ENCODE measurements around the gene CES5A. TPM values are rescaled to one million over a fixed set of nuclear protein-coding genes. Genes with fewer than 3 reads are reported as not detected.
"Not testable (repeated sequence)": the region's sequence is repeated elsewhere in the genome, so short reads cannot be mapped to it uniquely, and the experiment has no call there.

The CES5A gene
- total RNA-seq, 3 donors from 2014 or later (not counting 1 experiment from before 2014, with no cell fraction given): not detected

DNA sequence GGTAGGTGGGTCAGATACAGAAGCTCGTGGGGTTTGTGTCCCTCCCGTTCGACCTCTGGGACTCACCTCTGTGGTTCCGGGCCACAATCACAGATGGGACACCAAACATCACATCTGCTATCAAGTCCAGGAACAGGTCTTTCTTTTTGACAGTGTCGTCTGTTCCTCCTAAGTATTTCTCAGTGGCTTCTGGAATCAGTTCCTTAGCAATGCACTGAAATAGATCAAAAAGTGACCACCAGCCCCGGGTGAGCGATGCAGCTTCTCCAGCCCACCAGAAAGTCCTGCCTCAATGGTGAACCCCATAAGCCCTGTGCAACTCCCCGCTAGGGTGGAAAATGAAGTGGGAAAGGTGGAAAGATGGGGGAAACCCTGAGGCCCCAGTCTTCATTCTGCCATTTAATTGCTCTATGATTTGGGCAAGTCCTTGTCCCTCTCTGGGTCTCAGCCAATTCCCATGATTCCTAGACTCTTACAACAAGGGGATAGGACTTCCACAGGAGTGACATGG, 64.7 kb downstream of the CES5A start:
- intact Hi-C loops (cut with micrococcal nuclease): no loop called here
- no peaks in the 10 kb centered on the region for H3K36me3 ChIP-seq (ENCODE audit: control insufficient read depth, insufficient read depth, low read length)
- Mint-ChIP-seq H3K9me3 (no peaks in the 10 kb centered on the region), H3K4me1 (no peaks in the 10 kb centered on the region), H3K27me3 (ENCODE audit: low read depth in 2 of 2) (peaks cover 11 to 38% of the 10 kb centered on the region in 2 donors), H3K36me3 (no peaks in the 10 kb centered on the region), H3K27ac (no peak overlapping the region), H3K4me3 (no peak overlapping the region)
- WGBS (ENCODE audit: insufficient coverage): 72% methylated on average over 8 of the region's 8 CpGs
- no peaks in the 10 kb centered on the region for H3K27me3 ChIP-seq (ENCODE audit: control insufficient read depth, insufficient read depth, low read length)
- no peak overlapping the region for H3K27ac ChIP-seq (ENCODE audit: low read length)
- TF ChIP-seq CTCF (IDR thresholded peaks at IDR 0.05): no peak
- DNase-seq: no peak
- H3K9me3 ChIP-seq (ENCODE audit: control insufficient read depth, insufficient read depth, low read length): no peaks in the 10 kb centered on the region
- no peaks in the 10 kb centered on the region for H3K4me1 ChIP-seq (ENCODE audit: control insufficient read depth, insufficient read depth, low read length)
- no peak for ATAC-seq
- no peak overlapping the region for H3K4me3 ChIP-seq (ENCODE audit: low read length)

DNA sequence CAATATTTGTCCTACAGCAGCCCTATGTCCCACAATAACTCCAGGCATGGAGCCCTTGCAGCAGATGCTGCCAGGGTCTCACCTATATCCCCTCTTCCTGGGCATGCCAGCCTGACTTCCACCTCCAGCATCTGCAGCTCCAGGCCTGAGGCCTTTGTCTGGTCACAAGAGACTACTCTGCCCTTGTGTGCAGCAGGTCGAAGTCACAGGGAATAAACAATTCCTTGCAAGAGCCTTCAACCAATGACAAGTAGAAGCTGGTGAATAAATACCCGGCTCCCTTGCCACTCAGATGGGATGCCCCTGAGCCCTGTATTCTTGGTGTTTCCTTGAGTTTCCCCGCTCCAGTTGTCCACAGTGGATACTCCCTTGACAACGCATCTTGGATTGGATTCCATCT, 65.3 kb downstream of the CES5A start:
- no peaks in the 10 kb centered on the region for H3K4me1 ChIP-seq (ENCODE audit: control insufficient read depth, insufficient read depth, low read length)
- Mint-ChIP-seq H3K27ac (no peak overlapping the region), H3K36me3 (no peaks in the 10 kb centered on the region), H3K4me3 (no peak overlapping the region), H3K27me3 (ENCODE audit: low read depth in 2 of 2) (peaks cover 10 to 31% of the 10 kb centered on the region in 2 donors), H3K9me3 (no peaks in the 10 kb centered on the region), H3K4me1 (no peaks in the 10 kb centered on the region)
- intact Hi-C loops (cut with micrococcal nuclease): no loop called here
- DNase-seq (no peak), ATAC-seq (no peak)
- H3K36me3 ChIP-seq (ENCODE audit: control insufficient read depth, insufficient read depth, low read length): no peaks in the 10 kb centered on the region
- no peaks in the 10 kb centered on the region for H3K27me3 ChIP-seq (ENCODE audit: control insufficient read depth, insufficient read depth, low read length)
- no peaks in the 10 kb centered on the region for H3K9me3 ChIP-seq (ENCODE audit: control insufficient read depth, insufficient read depth, low read length)
- TF ChIP-seq CTCF (IDR thresholded peaks at IDR 0.05): no peak
- 87% methylated on average over 4 of the region's 4 CpGs for WGBS (ENCODE audit: insufficient coverage)
- H3K4me3 ChIP-seq (ENCODE audit: low read length): no peak overlapping the region
- no peak overlapping the region for H3K27ac ChIP-seq (ENCODE audit: low read length)

DNA sequence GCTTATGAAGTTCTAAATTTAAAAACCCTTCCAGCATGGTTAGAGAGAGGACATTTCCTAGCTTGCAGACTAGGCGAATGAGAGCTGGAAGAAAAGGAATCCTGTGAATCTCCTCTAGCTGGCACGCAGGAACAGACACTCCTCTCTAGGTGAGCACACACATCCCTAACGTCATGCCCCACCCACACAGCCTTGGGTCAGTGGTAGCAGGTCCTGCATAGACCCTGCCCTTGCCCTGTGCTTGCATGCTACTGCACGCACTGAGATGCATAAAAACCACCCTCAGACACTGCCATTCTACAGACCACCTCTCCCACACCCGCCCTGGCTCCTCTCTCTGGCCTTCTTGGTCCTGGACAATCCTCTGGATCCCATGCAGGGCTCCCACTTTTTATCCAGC, 65.8 kb downstream of the CES5A start:
- DNase-seq (no peak), ATAC-seq (no peak)
- H3K4me1 ChIP-seq (ENCODE audit: control insufficient read depth, insufficient read depth, low read length): no peaks in the 10 kb centered on the region
- intact Hi-C loops (cut with micrococcal nuclease): no loop called here
- Mint-ChIP-seq H3K27me3 (ENCODE audit: low read depth in 2 of 2) (peaks cover 7 to 26% of the 10 kb centered on the region in 2 donors), H3K9me3 (no peaks in the 10 kb centered on the region), H3K27ac (no peak overlapping the region), H3K36me3 (no peaks in the 10 kb centered on the region), H3K4me1 (no peaks in the 10 kb centered on the region), H3K4me3 (no peak overlapping the region)
- no peak for TF ChIP-seq CTCF (IDR thresholded peaks at IDR 0.05)
- no peaks in the 10 kb centered on the region for H3K36me3 ChIP-seq (ENCODE audit: control insufficient read depth, insufficient read depth, low read length)
- H3K4me3 ChIP-seq (ENCODE audit: low read length): no peak overlapping the region
- WGBS (ENCODE audit: insufficient coverage): 70% methylated on average over 5 of the region's 5 CpGs
- no peak overlapping the region for H3K27ac ChIP-seq (ENCODE audit: low read length)
- H3K9me3 ChIP-seq (ENCODE audit: control insufficient read depth, insufficient read depth, low read length): no peaks in the 10 kb centered on the region
- H3K27me3 ChIP-seq (ENCODE audit: control insufficient read depth, insufficient read depth, low read length): no peaks in the 10 kb centered on the region

- H3K27ac Mint-ChIP-seq; H3K27ac ChIP-seq (ENCODE audit: low read length); ATAC-seq; H3K4me1 ChIP-seq (ENCODE audit: control insufficient read depth, insufficient read depth, low read length); H3K4me3 ChIP-seq (ENCODE audit: low read length); H3K27me3 ChIP-seq (ENCODE audit: control insufficient read depth, insufficient read depth, low read length); H3K9me3 Mint-ChIP-seq; H3K4me3 Mint-ChIP-seq; H3K9me3 ChIP-seq (ENCODE audit: control insufficient read depth, insufficient read depth, low read length); H3K4me1 Mint-ChIP-seq; intact Hi-C loops (cut with micrococcal nuclease); DNase-seq; H3K36me3 Mint-ChIP-seq; H3K36me3 ChIP-seq (ENCODE audit: control insufficient read depth, insufficient read depth, low read length): not testable (repeated sequence)
- WGBS (ENCODE audit: insufficient coverage): no CpG with 5 or more reads among the region's 1 CpG
- peaks cover 7 to 26% of the 10 kb centered on the region in 2 donors for H3K27me3 Mint-ChIP-seq (ENCODE audit: low read depth in 2 of 2)
Observed at GRCh38 chr16:55808286-55808685, 66.9 kb downstream of the CES5A start.

DNA sequence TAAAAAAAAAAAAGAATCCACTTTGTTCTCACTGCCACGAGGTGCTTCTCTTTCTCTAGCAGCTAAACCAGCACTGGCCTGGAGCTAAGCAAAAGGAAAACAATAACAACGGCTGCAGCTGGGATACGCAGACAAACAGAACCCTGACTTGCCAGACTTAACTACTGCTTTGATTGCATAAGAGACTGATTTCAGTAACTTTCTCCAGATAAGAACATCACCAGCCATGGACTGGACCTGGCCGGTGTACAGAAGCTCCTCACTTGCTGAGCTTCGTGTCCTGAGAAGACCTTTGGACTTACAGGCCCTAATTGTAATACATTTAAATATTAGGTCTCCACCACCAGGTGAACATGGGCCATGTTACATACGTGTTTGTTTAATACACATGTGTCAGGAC, 70.1 kb downstream of the CES5A start:
- H3K4me3 ChIP-seq (ENCODE audit: low read length); H3K9me3 Mint-ChIP-seq; H3K4me1 ChIP-seq (ENCODE audit: control insufficient read depth, insufficient read depth, low read length); H3K9me3 ChIP-seq (ENCODE audit: control insufficient read depth, insufficient read depth, low read length); H3K4me3 Mint-ChIP-seq; intact Hi-C loops (cut with micrococcal nuclease); DNase-seq; H3K27me3 Mint-ChIP-seq (ENCODE audit: low read depth in 2 of 2); H3K4me1 Mint-ChIP-seq; H3K27ac ChIP-seq (ENCODE audit: low read length); H3K36me3 ChIP-seq (ENCODE audit: control insufficient read depth, insufficient read depth, low read length); H3K27ac Mint-ChIP-seq; ATAC-seq; H3K27me3 ChIP-seq (ENCODE audit: control insufficient read depth, insufficient read depth, low read length); H3K36me3 Mint-ChIP-seq: not testable (repeated sequence)
- no CpG with 5 or more reads among the region's 6 CpGs for WGBS (ENCODE audit: insufficient coverage)

- DNase-seq; H3K4me3 ChIP-seq (ENCODE audit: low read length); intact Hi-C loops (cut with micrococcal nuclease); H3K27ac ChIP-seq (ENCODE audit: low read length); H3K4me3 Mint-ChIP-seq; H3K27me3 ChIP-seq (ENCODE audit: control insufficient read depth, insufficient read depth, low read length); H3K9me3 ChIP-seq (ENCODE audit: control insufficient read depth, insufficient read depth, low read length); H3K9me3 Mint-ChIP-seq; H3K27ac Mint-ChIP-seq; H3K36me3 ChIP-seq (ENCODE audit: control insufficient read depth, insufficient read depth, low read length); H3K27me3 Mint-ChIP-seq (ENCODE audit: low read depth in 2 of 2); H3K4me1 Mint-ChIP-seq; H3K36me3 Mint-ChIP-seq; H3K4me1 ChIP-seq (ENCODE audit: control insufficient read depth, insufficient read depth, low read length): not testable (repeated sequence)
- peak; percentile 36 to 58 (median 46) for ATAC-seq
- WGBS (ENCODE audit: insufficient coverage): no CpG with 5 or more reads among the region's 8 CpGs
Observed at GRCh38 chr16:55803681-55804080, 71.5 kb downstream of the CES5A start.

All from natural killer cell (primary cell).